Gastroesophageal sphincter (tissue), 3 donors: ENCODE measurements around the gene HCN4.

Experiments
- CTCF ChIP-seq, 4 experiments: fragments of 200-600 bp in 2 of 4; fragments of 450-650 bp in 2 of 4; sonication (generic) in 1 of 4; IDR thresholded peaks; one replicate each; pipeline ENCODE4 v1.5.1; 2017 to 2019; ENCODE audit warnings: antibody characterized with exemption in 4 of 4, mild to moderate bottlenecking in 2 of 4, moderate library complexity in 2 of 4
- POLR2A ChIP-seq, 2 donors: fragments of 450-650 bp; IDR thresholded peaks; one replicate each; pipeline ENCODE4 v1.6.1; 2017; ENCODE audit warnings: antibody characterized with exemption in 2 of 2, mild to moderate bottlenecking in 2 of 2, moderate library complexity in 1 of 2
- POLR2AphosphoS5 ChIP-seq: sonication (generic); formaldehyde crosslinking; IDR thresholded peaks from one replicate; pipeline ENCODE4 v1.6.1; 2017; ENCODE audit warnings: antibody characterized with exemption

GRCh38 chr15:73330206-73331051 is 38.3 kb downstream of the HCN4 start:
- TF ChIP-seq CTCF (IDR thresholded peaks at IDR 0.05) (no peak), POLR2A (IDR thresholded peaks at IDR 0.05) (no peak), POLR2AphosphoS5 (no peak)
